TTC549 (cell line): Measurements from ENCODE around the gene DDX41.

Experiments used
- FAIRE-seq: peaks from 2 replicates; lab custom pipeline; 2012; peaks lifted over from hg19 to GRCh38; lab: Jason Lieb, UNC

DDX41 gene

GRCh38 chr5:177512736-177513380 is 3.9 kb downstream of the DDX41 start:
- FAIRE-seq = no peak

GRCh38 chr5:177511796-177512675 is 4.7 kb downstream of the DDX41 start:
- no peak for FAIRE-seq

GRCh38 chr5:177511181-177511580 is 5.6 kb downstream of the DDX41 start:
- no peak for FAIRE-seq

GRCh38 chr5:177510567-177511053 is 6.2 kb downstream of the DDX41 start:
- no peak for FAIRE-seq

DNA sequence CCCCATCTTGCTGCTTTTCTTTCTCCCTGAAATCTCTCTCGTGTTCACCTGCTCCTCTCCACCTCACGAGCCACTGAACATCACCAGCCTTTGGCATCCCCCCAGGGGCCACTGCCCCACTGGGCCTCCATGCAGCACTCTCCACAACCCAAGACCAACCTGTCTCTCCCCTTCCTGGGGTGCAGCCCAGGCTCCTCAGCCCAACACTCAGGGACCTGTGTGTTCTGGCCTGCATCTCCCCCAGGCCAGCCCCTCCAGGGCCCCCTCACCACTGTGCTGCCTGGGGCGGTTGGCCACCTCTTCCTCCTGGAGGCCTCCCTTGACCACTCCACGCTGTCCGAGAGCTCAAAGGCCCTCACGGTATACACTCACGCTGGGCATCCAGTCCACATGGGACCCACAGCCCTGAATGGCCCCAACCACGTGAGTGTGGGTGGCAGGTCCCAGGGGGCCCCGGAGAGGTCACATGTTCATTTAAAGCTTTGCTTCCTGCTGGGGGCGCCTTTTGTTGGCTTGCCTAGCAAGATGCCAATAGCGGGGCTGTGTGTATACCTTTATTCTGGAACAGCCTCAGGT is 6.7 kb downstream of the DDX41 start:
- FAIRE-seq = no peak

DNA sequence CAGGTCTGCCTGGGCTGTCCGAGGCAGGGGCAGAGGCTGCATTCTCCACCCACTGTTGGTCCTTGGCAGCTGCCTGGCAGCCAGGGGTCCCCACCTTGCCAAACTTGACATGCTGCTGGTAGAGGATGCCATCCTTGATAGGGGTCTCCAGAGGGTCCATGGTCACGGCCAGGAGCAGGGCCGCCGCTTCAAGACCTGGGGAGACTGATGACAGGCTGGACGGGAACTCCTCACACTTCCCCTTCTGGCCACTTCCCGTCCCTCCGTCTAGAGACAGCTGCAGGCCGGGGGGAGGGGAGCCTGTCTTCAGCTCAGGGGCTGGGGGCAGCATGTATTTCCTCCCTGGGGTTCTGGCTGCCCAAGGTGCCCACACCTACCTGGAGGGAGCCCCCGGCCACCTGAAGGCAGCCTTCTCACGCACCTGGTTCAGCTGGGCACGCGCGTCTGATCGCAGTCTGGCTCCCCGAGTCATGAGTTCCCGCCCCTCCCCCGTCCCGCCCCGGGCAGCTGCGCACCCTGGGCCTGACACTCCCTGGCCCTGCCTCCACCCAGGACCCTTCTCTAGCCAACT is 7.3 kb downstream of the DDX41 start, which contains the start of gene DOK3:
DOK3 (minus strand) TSS at position 446 of the 571 bp plus-strand sequence; CDS start at position 160, 286 bp downstream.
- FAIRE-seq = no peak

- no peak for FAIRE-seq
Observed at GRCh38 chr5:177508837-177509236, 7.9 kb downstream of the DDX41 start.

DNA sequence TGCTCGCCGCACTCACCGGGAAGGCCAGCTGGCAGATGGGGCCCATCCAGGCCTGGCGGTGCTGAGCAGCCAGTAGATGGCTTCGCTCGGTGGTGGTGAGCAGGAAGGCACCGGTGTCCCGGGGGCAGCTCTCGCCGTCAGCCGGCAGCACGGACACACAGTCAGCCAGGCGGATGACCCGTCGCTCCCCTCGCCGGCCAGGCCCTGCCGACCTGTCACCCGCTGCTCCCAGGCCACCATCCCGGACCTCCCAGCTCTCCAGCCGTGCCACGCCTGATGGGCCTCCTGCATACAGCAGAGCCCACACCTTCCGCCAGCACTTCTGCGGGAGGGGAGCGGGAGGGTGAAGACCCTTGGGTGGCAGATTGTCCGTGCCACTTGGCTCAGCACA is 8.5 kb downstream of the DDX41 start:
- FAIRE-seq = no peak

GRCh38 chr5:177507596-177508220 is 9.1 kb downstream of the DDX41 start:
- no peak for FAIRE-seq

- FAIRE-seq = no peak
Observed at GRCh38 chr5:177507165-177507564, 9.6 kb downstream of the DDX41 start.

DNA sequence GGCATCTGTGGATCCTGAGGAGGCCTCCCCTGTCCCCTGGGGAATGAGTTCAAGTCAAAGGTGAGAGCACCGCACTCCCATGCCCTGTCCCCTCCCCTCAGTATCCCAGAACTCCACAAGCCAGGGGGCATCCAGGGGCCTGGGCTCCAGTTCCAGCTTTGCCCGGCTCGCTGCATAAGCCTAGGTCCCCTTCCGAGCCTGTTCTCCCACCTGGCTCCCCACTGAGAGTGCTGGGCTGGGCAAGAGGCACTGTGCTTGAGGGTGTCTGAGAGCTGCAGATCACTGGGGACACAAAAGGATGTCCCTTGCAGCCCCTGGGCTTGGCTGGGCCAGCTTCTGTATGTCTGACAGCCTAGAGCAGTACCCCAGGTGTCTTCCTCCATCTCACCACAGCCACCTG is 11.7 kb downstream of the DDX41 start:
- FAIRE-seq = no peak

- FAIRE-seq = no peak
Observed at GRCh38 chr5:177504086-177505056, 12.4 kb downstream of the DDX41 start.

DNA sequence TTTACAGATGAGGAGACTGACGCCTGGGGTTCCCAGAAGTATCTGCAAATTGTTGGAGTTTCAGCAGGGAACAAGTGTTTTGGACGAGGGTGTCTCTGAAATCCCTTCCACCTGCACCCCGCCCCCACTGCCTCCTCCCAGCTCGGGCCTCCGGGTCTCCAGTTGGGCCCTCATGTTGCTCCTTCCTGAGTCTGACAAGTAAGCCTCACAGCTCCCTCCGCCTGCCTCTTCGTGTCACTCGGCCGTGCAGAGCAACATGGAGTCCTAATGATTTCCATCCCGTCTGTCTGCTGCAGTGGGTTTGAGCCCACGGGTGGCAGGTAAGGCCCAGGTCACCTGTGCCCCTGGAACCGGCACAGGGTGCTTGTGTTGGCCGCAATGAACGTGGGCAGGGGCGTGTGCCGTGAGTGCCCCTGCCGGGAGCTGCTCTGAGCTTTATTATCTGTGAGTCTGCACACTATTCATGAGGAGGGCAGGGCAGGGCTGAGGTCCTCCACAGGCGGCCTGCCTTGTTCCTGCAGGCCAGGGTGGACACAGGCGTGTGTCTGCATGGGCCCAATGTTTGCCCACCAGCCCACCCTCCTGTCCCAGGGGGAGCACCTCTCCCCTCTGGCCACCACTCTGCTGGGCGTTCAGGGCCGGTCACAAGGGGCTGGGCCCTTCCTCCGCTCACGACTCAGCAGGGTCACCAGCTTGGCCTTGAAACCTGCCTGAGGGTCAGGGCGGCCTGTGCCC is 13.2 kb downstream of the DDX41 start:
- FAIRE-seq = no peak

DNA sequence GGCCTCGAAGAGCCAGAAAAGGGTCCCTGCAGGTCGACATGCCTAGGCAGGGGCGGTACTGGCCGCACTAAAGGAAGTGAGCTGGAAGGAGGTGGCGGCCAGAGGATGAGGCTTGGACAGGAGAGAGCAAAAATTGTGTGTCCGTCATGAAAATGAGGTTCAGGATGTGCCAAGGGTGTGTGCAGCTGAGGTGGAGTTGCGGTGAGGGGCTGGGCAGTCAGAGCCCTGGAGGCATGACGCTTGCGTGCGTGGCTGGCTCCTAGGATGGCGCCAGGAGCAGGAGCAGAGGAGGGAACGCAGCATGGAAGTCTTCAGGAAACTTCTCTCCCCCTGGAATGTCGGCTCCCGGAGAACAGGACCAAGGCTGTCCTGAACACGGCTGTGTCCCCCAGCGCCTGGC is 13.9 kb downstream of the DDX41 start:
- no peak for FAIRE-seq

GRCh38 chr5:177501874-177502678 is 14.7 kb downstream of the DDX41 start:
- no peak for FAIRE-seq

- no peak for FAIRE-seq
Observed at GRCh38 chr5:177500685-177501522, 15.9 kb downstream of the DDX41 start.

- no peak for FAIRE-seq
Observed at GRCh38 chr5:177499842-177500241, 16.9 kb downstream of the DDX41 start.

DNA sequence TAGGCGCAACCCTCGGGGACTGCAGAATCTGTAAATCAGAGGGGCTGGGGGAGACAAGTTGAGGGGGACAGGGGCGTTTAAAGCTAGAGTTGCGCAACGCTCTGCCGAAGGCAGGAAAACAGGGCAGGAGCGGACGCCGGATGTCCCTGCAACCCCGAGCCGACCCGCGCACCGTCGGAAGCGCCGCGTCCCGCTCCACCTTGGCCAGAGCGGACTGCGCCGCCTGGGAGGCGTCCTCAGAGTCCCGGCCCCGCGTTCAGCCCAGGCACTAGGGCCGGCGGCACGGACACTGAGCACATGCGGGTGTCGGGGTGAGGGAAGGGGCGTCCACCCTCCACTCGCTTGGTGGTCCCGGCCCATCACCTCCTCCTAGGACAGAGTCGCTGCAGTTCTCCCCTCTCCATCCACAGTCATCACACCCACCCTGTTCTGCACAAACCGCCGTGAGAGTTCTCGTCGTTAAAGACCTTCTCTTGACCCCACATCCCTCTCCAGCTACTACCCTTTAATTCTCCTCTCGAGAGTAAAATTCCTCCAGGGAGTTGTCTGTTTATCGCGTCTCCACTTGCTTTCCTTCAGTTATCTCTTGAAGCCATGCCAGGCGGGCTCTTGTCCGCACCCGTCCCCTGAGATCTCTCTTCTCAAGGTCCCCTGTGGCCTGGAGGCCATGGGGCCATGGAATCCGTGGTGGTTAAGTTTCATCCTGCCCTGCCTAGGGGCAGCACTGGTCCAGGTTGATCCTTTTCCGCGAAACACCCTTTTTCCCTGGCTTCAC is 18.6 kb downstream of the DDX41 start:
- FAIRE-seq = no peak
